CD14-positive monocyte (primary cell): ENCODE data around the gene APC2. TPM values are rescaled to one million over a fixed set of nuclear protein-coding genes. Genes with fewer than 3 reads are reported as not detected.

Experiments used
- DNase-seq, 3 donors: peaks; one replicate each; pipeline ENCODE4 v3.0.0-alpha.2; 2011 to 2022
- H2AFZ ChIP-seq: 2 replicates; pipeline ENCODE4 v1.6.0; 2012; ENCODE audit warnings: mild to moderate bottlenecking, low read depth, low read length, inconsistent platforms; ENCODE audit not compliant: insufficient read depth, poor library complexity, severe bottlenecking
- H3K27ac ChIP-seq, 2 donors: 1 replicate in 1 of 2; 2 replicates in 1 of 2; pipeline ENCODE4 v1.5.1; 2012 to 2013; ENCODE audit warnings: low read length in 2 of 2, control low read depth in 1 of 2, inconsistent platforms in 1 of 2, low read depth in 1 of 2, mild to moderate bottlenecking in 1 of 2
- H3K27me3 ChIP-seq, 2 donors: one replicate each; pipeline versions ENCODE4 v1.6.0 to v1.6.1; 2011 to 2013; ENCODE audit warnings: low read length in 2 of 2; ENCODE audit not compliant: control insufficient read depth in 2 of 2, insufficient read depth in 2 of 2
- H3K36me3 ChIP-seq, 2 donors: replicated peaks in 1 of 2; 1 replicate in 1 of 2; 2 replicates in 1 of 2; pipeline versions ENCODE4 v1.5.1 to v1.6.1; 2012 to 2013; ENCODE audit warnings: low read length in 2 of 2, control low read depth in 1 of 2, inconsistent platforms in 1 of 2, mild to moderate bottlenecking in 1 of 2; ENCODE audit not compliant: insufficient read depth in 2 of 2, control insufficient read depth in 1 of 2
- H3K4me1 ChIP-seq, 2 donors: 1 replicate in 1 of 2; 2 replicates in 1 of 2; pipeline versions ENCODE4 v1.5.1 to v1.6.1; 2012 to 2013; ENCODE audit warnings: low read length in 2 of 2, control low read depth in 1 of 2, inconsistent platforms in 1 of 2, mild to moderate bottlenecking in 1 of 2, moderate library complexity in 1 of 2; ENCODE audit not compliant: insufficient read depth in 2 of 2, control insufficient read depth in 1 of 2
- H3K4me2 ChIP-seq: replicated peaks from 2 replicates; pipeline ENCODE3; 2012; ENCODE audit warnings: low read length, moderate library complexity, mild to moderate bottlenecking; ENCODE audit not compliant: poor library complexity, severe bottlenecking; ENCODE audit errors: extremely low read depth
- H3K4me3 ChIP-seq, 3 experiments: fragments of 200-600 bp in 1 of 3; sonication (generic) in 1 of 3; replicated peaks in 1 of 3; 1 replicate in 2 of 3; 2 replicates in 1 of 3; pipeline ENCODE4 v1.5.1; 2011 to 2013; ENCODE audit warnings: low read length in 3 of 3, mild to moderate bottlenecking in 3 of 3, control low read depth in 2 of 3, low read depth in 2 of 3, inconsistent platforms in 1 of 3, moderate library complexity in 1 of 3
- H3K79me2 ChIP-seq: 2 replicates; pipeline ENCODE4 v1.6.0; 2012; ENCODE audit warnings: mild to moderate bottlenecking, control low read depth, inconsistent platforms, low read length, moderate library complexity; ENCODE audit not compliant: insufficient read depth
- H3K9ac ChIP-seq: 2 replicates; pipeline ENCODE4 v1.6.0; 2017; ENCODE audit warnings: low read length, mild to moderate bottlenecking; ENCODE audit not compliant: insufficient read depth, poor library complexity, severe bottlenecking
- H3K9me3 ChIP-seq, 2 donors: replicated peaks in 1 of 2; 1 replicate in 1 of 2; 2 replicates in 1 of 2; pipeline versions ENCODE4 v1.5.1 to v1.6.1; 2012 to 2013; ENCODE audit warnings: low read length in 2 of 2, control low read depth in 1 of 2; ENCODE audit not compliant: control insufficient read depth in 1 of 2, insufficient read depth in 1 of 2
- H4K20me1 ChIP-seq: 2 replicates; pipeline ENCODE4 v1.6.0; 2012; ENCODE audit warnings: mild to moderate bottlenecking, low read length, control low read depth, moderate library complexity; ENCODE audit not compliant: insufficient read depth
- H3K27ac Mint-ChIP-seq, 7 donors: one replicate each; pipeline ENCODE4 v1.8.0; 2020; ENCODE audit warnings: mild to moderate bottlenecking in 7 of 7, mixed read lengths in 7 of 7, moderate library complexity in 6 of 7, inconsistent platforms in 2 of 7
- H3K27me3 Mint-ChIP-seq, 3 donors: one replicate each; pipeline ENCODE4 v1.8.0; 2021 to 2022; ENCODE audit warnings: low read depth in 3 of 3, mild to moderate bottlenecking in 3 of 3, mixed read lengths in 3 of 3, moderate library complexity in 3 of 3, inconsistent platforms in 1 of 3
- H3K36me3 Mint-ChIP-seq, 2 donors: one replicate each; pipeline ENCODE4 v1.8.0; 2020; ENCODE audit warnings: mixed read lengths in 2 of 2, inconsistent platforms in 1 of 2, mild to moderate bottlenecking in 1 of 2
- H3K4me1 Mint-ChIP-seq: one replicate; pipeline ENCODE4 v1.8.0; 2020; ENCODE audit warnings: mild to moderate bottlenecking, mixed read lengths
- H3K4me3 Mint-ChIP-seq, 2 donors: one replicate each; pipeline ENCODE4 v1.8.0; 2020; ENCODE audit warnings: mild to moderate bottlenecking in 2 of 2, mixed read lengths in 2 of 2, moderate library complexity in 1 of 2
- H3K9me3 Mint-ChIP-seq, 7 donors: one replicate each; pipeline ENCODE4 v1.8.0; 2020 to 2022; ENCODE audit warnings: mixed read lengths in 7 of 7, mild to moderate bottlenecking in 6 of 7, moderate library complexity in 6 of 7, inconsistent platforms in 2 of 7
- CTCF ChIP-seq: fragments of 200-600 bp; IDR thresholded peaks from one replicate; pipeline ENCODE4 v1.8.0; 2022; ENCODE audit warnings: antibody characterized with exemption, mild to moderate bottlenecking
- WGBS: methylation state at CpG from one replicate; pipeline ENCODE4 v1.1.5; 2013; ENCODE audit warnings: missing lambda C conversion rate; ENCODE audit not compliant: insufficient coverage; 5-methylcytosine and 5-hydroxymethylcytosine counted together
- intact Hi-C, 2 donors: fragments of 100-400 bp; cut with micrococcal nuclease; formaldehyde crosslinking; loops; one replicate each; pipeline versions ENCODE4 v1.15.0 to v1.15.1; 2023
- polyA plus RNA-seq, 3 donors: library from polyadenylated mRNA; depleted of rRNA in 1 of 3; unstranded in 2 of 3; stranded (reverse) in 1 of 3; fragments of 300-500 nt in 2 of 3; fragments of >200 nt in 1 of 3; fragmentation: Illumina TruSeq in 2 of 3; gene quantifications; 1 replicate in 2 of 3; 2 replicates in 1 of 3; pipeline ENCODE4 v1.2.3, GENCODE V29; 2012 to 2021

Gene APC2
- polyA plus RNA-seq, 3 donors: 0.04 TPM; not detected in 2

- Histone ChIP-seq H3K79me2 (no peaks in the 10 kb centered on the region), H3K4me3 (peak overlapping the region; percentile 6 to 74 (median 21)), H3K27ac (no peak overlapping the region), H3K4me2 (peak overlapping the region; percentile 92), H2AFZ (peak overlapping the region; percentile 73), H3K27me3 (peaks cover 4 to 32% of the 10 kb centered on the region in 2 donors), H3K9me3 (no peaks in the 10 kb centered on the region), H4K20me1 (no peaks in the 10 kb centered on the region), H3K36me3 (peaks cover 0 to under 1% of the 10 kb centered on the region in 2 donors), H3K9ac (peak overlapping the region; percentile 59), H3K4me1 (peaks cover 24 to 47% of the 10 kb centered on the region in 2 donors)
- DNase-seq: no peak
- H3K4me3 Mint-ChIP-seq: peak overlapping the region; percentile 61 to 79
- whole genome bisulfite sequencing: 26% methylated on average over 22 of the region's 36 CpGs
- peaks cover 21 to 44% (median 31%) of the 10 kb centered on the region in 3 donors for H3K27me3 Mint-ChIP-seq
- H3K9me3 Mint-ChIP-seq: peaks cover 0 to 3% (median 1%) of the 10 kb centered on the region in 7 donors
- peaks cover 33% of the 10 kb centered on the region for H3K4me1 Mint-ChIP-seq
- TF ChIP-seq CTCF: no peak
- peaks cover 0 to 3% of the 10 kb centered on the region in 2 donors for H3K36me3 Mint-ChIP-seq
- no peak overlapping the region for H3K27ac Mint-ChIP-seq
- intact Hi-C loops: no loop called here
Observed at GRCh38 chr19:1400281-1401137, 49.4 kb upstream of the APC2 start.

- Histone ChIP-seq H3K27ac (no peak within 1 kb of the TSS), H3K27me3 (peaks cover 4 to 32% of the 10 kb centered on the region in 2 donors), H3K9me3 (no peaks in the 10 kb centered on the region), H3K79me2 (no peaks in the 10 kb centered on the region), H3K36me3 (no peaks in the 10 kb centered on the region), H3K9ac (peak within 1 kb of the TSS; percentile 59), H3K4me1 (peaks cover 25 to 42% of the 10 kb centered on the region in 2 donors), H3K4me2 (peak within 1 kb of the TSS; percentile 92), H3K4me3 (peak within 1 kb of the TSS; percentile 6 to 74 (median 21)), H4K20me1 (no peaks in the 10 kb centered on the region), H2AFZ (peak within 1 kb of the TSS; percentile 73)
- Mint-ChIP-seq H3K27me3 (peaks cover 21 to 41% (median 31%) of the 10 kb centered on the region in 3 donors), H3K4me3 (peak within 1 kb of the TSS; percentile 61 to 79), H3K4me1 (peaks cover 29% of the 10 kb centered on the region), H3K36me3 (peaks cover 0 to 3% of the 10 kb centered on the region in 2 donors), H3K9me3 (peaks cover 0 to 3% (median 1%) of the 10 kb centered on the region in 7 donors), H3K27ac (no peak within 1 kb of the TSS)
- under 1% methylated on average over 76 of the region's 87 CpGs for WGBS
- peak; percentile 64 for TF ChIP-seq CTCF
- DNase-seq: no peak
- intact Hi-C loops: no loop called here
Observed at GRCh38 chr19:1401138-1401888, 48.6 kb upstream of the APC2 start, which contains the start of gene GAMT. GAMT (minus strand) TSS chr19:1401542; CDS start chr19:1401476, 66 bp downstream.
